GM23338 (cell line): ENCODE results near the gene RAB7B. TPM values are rescaled to one million over a fixed set of nuclear protein-coding genes. Genes with fewer than 3 reads are reported as not detected.

Experiments used
- EZH2 ChIP-seq: fragments of 200-600 bp; sonication (generic); IDR thresholded peaks from one replicate; pipeline ENCODE4 v1.8.0; 2017; ENCODE audit warnings: antibody characterized with exemption, mild to moderate bottlenecking, low read depth; ENCODE audit not compliant: unreplicated experiment
- JUNB ChIP-seq: IDR thresholded peaks from one replicate; pipeline ENCODE4 v1.6.1; 2016; ENCODE audit warnings: antibody characterized with exemption; ENCODE audit not compliant: unreplicated experiment
- NANOG ChIP-seq: IDR thresholded peaks from 2 replicates; pipeline ENCODE4 v1.6.1; 2016; ENCODE audit warnings: antibody characterized with exemption, borderline replicate concordance
- polyA plus RNA-seq: library from polyadenylated mRNA; unstranded; fragments of >200 nt; fragmentation: Nextera tagmentation; extraction: Ambion mirVana; gene quantifications from 2 replicates; pipeline ENCODE4 v1.2.1, GENCODE V29; 2016
- total RNA-seq: library from RNA; depleted of rRNA; stranded (reverse); fragments of >200 nt; shearing (Covaris generic); gene quantifications from 2 replicates; pipeline ENCODE4 v1.2.3, GENCODE V29; 2014; rRNA removed

Gene RAB7B
- total and polyA plus RNA-seq, 2 experiments from 2014 or later, result not detected

DNA sequence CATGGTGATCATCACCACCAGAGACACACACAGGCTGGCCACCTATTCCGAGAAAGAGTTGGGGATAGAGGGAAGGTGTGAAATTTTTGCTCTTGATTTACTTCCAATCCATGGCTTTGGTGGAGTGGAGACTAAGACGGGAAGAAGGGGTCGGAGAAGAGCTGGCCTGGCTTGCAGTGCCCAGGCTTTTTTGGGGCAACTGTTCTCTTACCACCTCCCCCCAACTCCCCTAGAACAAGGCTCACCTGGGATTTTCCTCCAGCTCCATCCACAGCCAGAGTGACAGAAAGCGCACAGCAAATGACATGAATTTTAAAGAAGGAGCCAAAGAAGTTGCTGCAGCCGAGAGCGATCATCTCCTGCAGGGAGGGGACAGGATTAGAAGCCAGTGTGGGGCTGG, 75.9 kb downstream of the RAB7B start (continued):
- no peak for TF ChIP-seq NANOG
- no peak for TF ChIP-seq EZH2
- no peak for TF ChIP-seq JUNB

Other genes starting within 250 kb of the RAB7B start
- gene RAB29, start 227.9 kb downstream of the RAB7B start, total RNA-seq, result 9.1 and 14.8 TPM in 2 replicates
- gene RAB29, start 227.9 kb downstream of the RAB7B start, polyA plus RNA-seq, result 6.4 and 7.1 TPM in 2 replicates
- 22.1 and 30.0 TPM in 2 replicates for gene SLC41A1, start 190.2 kb downstream of the RAB7B start, total RNA-seq
- gene SLC41A1, start 190.2 kb downstream of the RAB7B start, polyA plus RNA-seq, result 11.8 and 15.7 TPM in 2 replicates
- 0.10 and 0.12 TPM in 2 replicates for gene PM20D1, start 153.3 kb downstream of the RAB7B start, total RNA-seq
- 0.45 TPM in 1 of 2 replicates, not detected in the other for gene PM20D1, start 153.3 kb downstream of the RAB7B start, polyA plus RNA-seq
- gene SLC26A9, start 59.9 kb downstream of the RAB7B start, total RNA-seq, result not detected in 2 replicates
- gene SLC26A9, start 59.9 kb downstream of the RAB7B start, polyA plus RNA-seq, result not detected in 2 replicates
- gene CTSE, start 20.5 kb upstream of the RAB7B start, total RNA-seq, result not detected in 2 replicates
- not detected in 2 replicates for gene CTSE, start 20.5 kb upstream of the RAB7B start, polyA plus RNA-seq
- gene RHEX, start 49.8 kb upstream of the RAB7B start, total RNA-seq, result not detected in 2 replicates
- gene RHEX, start 49.8 kb upstream of the RAB7B start, polyA plus RNA-seq, result not detected in 2 replicates
- gene AVPR1B, start 114.0 kb upstream of the RAB7B start, total RNA-seq, result 0.52 TPM in 1 of 2 replicates, not detected in the other
- gene AVPR1B, start 114.0 kb upstream of the RAB7B start, polyA plus RNA-seq, result 0.09 and 0.24 TPM in 2 replicates
- 15.3 and 19.1 TPM in 2 replicates for gene FAM72A, start 199.4 kb upstream of the RAB7B start, total RNA-seq
- gene FAM72A, start 199.4 kb upstream of the RAB7B start, polyA plus RNA-seq, result 24.0 and 26.7 TPM in 2 replicates
- 69.2 and 77.8 TPM in 2 replicates for gene SRGAP2, start 200.1 kb upstream of the RAB7B start, total RNA-seq
- gene SRGAP2, start 200.1 kb upstream of the RAB7B start, polyA plus RNA-seq, result 41.4 and 48.3 TPM in 2 replicates